Measurements from ENCODE around the gene FANCC.
A peak's percentile ranks its signal among the peaks of the same experiment; 100 is the strongest.

The FANCC gene

DNA sequence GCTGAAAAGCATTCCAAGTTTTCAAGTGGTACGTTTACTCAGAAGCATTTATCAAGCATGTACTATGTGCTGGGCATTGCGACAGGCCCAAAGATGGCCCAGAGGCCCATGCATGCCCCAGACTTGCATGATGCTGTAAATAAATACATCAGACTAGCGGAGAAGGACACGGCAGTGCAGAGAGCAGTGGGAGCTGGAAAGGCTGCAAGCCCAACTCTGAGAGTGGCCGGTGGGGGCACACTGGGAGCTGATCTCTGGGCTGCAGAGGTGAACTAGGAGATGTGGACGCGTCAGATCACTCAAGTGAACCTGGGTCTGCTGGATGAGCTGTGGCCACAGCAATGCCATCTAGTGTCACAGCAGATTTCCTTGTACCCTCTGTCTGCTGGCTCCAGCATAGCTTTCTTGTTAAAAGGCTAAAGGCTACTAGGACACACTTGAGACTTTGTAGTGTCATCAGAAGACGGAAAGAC lies 246.9 kb downstream of the FANCC start:
- H3K4me3 ChIP-seq (ENCODE audit: low read length in 2 of 2), result no peak overlapping the region
- peaks cover 14 to 19% of the 10 kb centered on the region in 2 donors for H3K36me3 ChIP-seq (ENCODE audit: control insufficient read depth in 2 of 2, insufficient read depth in 2 of 2, low read length in 2 of 2)
- H3K9me3 ChIP-seq (ENCODE audit: control insufficient read depth in 2 of 2, low read length in 2 of 2), result no peaks in the 10 kb centered on the region
- H3K27ac ChIP-seq (ENCODE audit: low read depth in 2 of 2, low read length in 2 of 2), result no peak overlapping the region
- H3K9ac ChIP-seq (ENCODE audit: low read depth in 1 of 2, low read length in 2 of 2), result no peak overlapping the region
- no peaks in the 10 kb centered on the region for H3K27me3 ChIP-seq (ENCODE audit: control insufficient read depth in 2 of 2, insufficient read depth in 2 of 2, low read length in 2 of 2)
- peaks cover 4 to 14% of the 10 kb centered on the region in 2 donors for H3K4me1 ChIP-seq (ENCODE audit: control insufficient read depth in 2 of 2, insufficient read depth in 2 of 2, low read length in 2 of 2)

DNA sequence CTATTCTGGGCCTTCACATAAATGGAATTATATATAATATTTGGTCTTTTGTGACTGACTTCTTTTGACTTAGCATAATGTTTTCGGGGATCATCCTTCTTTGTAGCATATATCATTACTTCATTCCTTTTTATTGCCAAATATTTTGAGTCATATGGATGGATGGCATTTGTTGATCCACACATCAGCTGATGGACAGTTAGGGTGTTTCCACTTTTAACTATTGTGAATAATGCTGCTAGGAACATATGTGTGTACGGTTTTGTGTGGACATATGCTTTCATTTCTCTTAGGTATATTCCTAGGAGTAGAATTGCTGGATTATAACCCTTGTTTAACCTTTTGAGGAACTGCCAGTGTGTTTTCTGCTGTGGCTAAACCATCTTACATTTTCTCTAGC lies 249.6 kb downstream of the FANCC start:
- Histone ChIP-seq H3K9me3 (ENCODE audit: control insufficient read depth in 2 of 2, low read length in 2 of 2) (no peaks in the 10 kb centered on the region), H3K9ac (ENCODE audit: low read depth in 1 of 2, low read length in 2 of 2) (no peak overlapping the region), H3K4me3 (ENCODE audit: low read length in 2 of 2) (no peak overlapping the region), H3K27me3 (ENCODE audit: control insufficient read depth in 2 of 2, insufficient read depth in 2 of 2, low read length in 2 of 2) (no peaks in the 10 kb centered on the region), H3K36me3 (ENCODE audit: control insufficient read depth in 2 of 2, insufficient read depth in 2 of 2, low read length in 2 of 2) (peaks cover 21 to 22% of the 10 kb centered on the region in 2 donors), H3K4me1 (ENCODE audit: control insufficient read depth in 2 of 2, insufficient read depth in 2 of 2, low read length in 2 of 2) (peaks cover 0 to 3% of the 10 kb centered on the region in 2 donors), H3K27ac (ENCODE audit: low read depth in 2 of 2, low read length in 2 of 2) (no peak overlapping the region)

DNA sequence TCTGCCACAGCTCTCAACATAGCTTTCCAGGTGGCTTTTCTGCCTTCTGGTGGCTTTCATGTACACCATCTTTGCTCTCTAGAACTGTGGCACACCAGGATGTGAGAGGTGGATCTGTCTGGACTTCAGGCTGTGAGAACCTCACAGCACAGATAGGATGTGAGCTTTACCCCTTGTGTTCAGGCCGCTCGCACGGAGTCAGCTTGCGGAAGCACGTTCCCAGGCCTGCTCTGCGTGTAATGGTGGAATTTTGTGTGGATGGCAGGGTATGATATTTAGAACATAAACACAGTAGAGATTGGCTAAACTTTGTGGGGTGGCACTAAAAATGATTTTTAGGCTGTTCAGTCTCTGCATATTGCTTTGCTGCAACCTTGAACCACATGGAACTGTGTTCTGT lies 250.5 kb downstream of the FANCC start:
- H3K4me3 ChIP-seq (ENCODE audit: low read length in 2 of 2), result no peak overlapping the region
- H3K9ac ChIP-seq (ENCODE audit: low read depth in 1 of 2, low read length in 2 of 2), result no peak overlapping the region
- H3K9me3 ChIP-seq (ENCODE audit: control insufficient read depth in 2 of 2, low read length in 2 of 2), result no peaks in the 10 kb centered on the region
- no peak overlapping the region for H3K27ac ChIP-seq (ENCODE audit: low read depth in 2 of 2, low read length in 2 of 2)
- H3K4me1 ChIP-seq (ENCODE audit: control insufficient read depth in 2 of 2, insufficient read depth in 2 of 2, low read length in 2 of 2), result no peaks in the 10 kb centered on the region
- H3K27me3 ChIP-seq (ENCODE audit: control insufficient read depth in 2 of 2, insufficient read depth in 2 of 2, low read length in 2 of 2), result no peaks in the 10 kb centered on the region
- peaks cover 21 to 28% of the 10 kb centered on the region in 2 donors for H3K36me3 ChIP-seq (ENCODE audit: control insufficient read depth in 2 of 2, insufficient read depth in 2 of 2, low read length in 2 of 2)

DNA sequence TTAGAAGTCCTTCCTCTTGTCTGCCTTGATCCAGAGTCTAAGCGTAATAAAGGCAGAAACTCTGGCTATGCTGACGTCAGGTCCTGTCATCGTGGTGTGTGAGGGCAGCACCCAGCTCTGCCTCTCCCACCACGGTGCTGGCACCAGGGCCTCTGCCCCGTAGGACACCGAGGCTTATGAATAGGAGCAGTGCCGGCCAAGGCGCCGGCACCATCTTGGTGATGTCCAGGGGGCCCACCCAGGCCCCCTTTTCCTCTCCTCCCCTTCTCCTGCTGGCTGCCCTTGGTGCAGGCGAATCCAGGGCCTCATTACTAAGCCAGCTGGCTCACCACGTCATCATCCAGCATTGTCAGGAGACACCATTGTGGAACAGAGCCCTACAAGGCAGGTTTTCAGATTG lies 252.3 kb downstream of the FANCC start:
- peaks cover 26 to 28% of the 10 kb centered on the region in 2 donors for H3K36me3 ChIP-seq (ENCODE audit: control insufficient read depth in 2 of 2, insufficient read depth in 2 of 2, low read length in 2 of 2)
- H3K4me3 ChIP-seq (ENCODE audit: low read length in 2 of 2), result no peak overlapping the region
- H3K27ac ChIP-seq (ENCODE audit: low read depth in 2 of 2, low read length in 2 of 2), result peak overlapping the region in 1 of 2 donors; percentile 6
- peaks cover 0 to 2% of the 10 kb centered on the region in 2 donors for H3K4me1 ChIP-seq (ENCODE audit: control insufficient read depth in 2 of 2, insufficient read depth in 2 of 2, low read length in 2 of 2)
- no peaks in the 10 kb centered on the region for H3K27me3 ChIP-seq (ENCODE audit: control insufficient read depth in 2 of 2, insufficient read depth in 2 of 2, low read length in 2 of 2)
- H3K9me3 ChIP-seq (ENCODE audit: control insufficient read depth in 2 of 2, low read length in 2 of 2), result no peaks in the 10 kb centered on the region
- no peak overlapping the region for H3K9ac ChIP-seq (ENCODE audit: low read depth in 1 of 2, low read length in 2 of 2)

DNA sequence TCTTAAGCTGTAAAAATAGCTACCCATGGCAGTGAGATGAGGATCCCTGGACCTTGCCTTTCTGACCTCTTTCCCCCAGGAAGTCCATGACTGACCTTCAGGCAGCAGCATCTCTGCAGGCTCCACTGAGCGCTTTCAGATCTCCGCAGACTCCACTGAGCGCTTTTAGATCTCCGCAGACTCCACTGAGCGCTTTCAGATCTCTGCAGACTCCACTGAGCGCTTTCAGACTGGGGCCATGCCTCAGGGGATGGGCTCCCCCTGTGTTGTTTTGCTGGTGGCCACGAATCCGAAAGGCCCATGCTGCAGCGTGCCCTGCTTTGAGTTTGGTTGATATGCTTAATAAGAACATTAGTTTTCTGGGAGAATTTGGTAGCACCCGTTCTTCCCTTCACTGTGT lies 254.2 kb downstream of the FANCC start:
- H3K4me1 ChIP-seq (ENCODE audit: control insufficient read depth in 2 of 2, insufficient read depth in 2 of 2, low read length in 2 of 2), result peaks cover 0 to 2% of the 10 kb centered on the region in 2 donors

DNA sequence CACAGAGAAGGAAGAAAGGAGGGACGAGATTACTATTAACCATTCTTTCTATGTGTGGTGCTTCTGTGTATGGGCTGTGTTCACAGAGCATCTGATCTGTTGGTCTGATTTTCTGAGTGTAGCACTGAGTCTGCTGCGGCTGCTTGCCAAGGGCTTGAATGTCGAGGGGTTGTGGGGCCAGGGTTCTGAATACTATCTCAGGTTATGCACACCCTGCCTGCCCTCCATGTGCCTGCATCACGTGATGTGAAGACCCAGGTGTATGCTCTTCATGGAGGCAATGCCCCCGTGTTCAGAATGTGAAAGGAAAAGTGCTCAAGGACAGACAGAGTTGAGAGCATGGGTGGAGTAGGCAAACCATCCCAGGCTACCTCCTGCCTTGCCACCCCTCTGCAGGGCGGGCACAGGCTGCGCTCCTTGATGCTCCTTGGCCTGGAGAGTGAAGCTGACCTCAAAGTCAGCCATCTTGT lies 254.9 kb downstream of the FANCC start:
- H3K27ac ChIP-seq (ENCODE audit: low read depth in 2 of 2, low read length in 2 of 2), result peak overlapping the region in 1 of 2 donors; percentile 19
- H3K36me3 ChIP-seq (ENCODE audit: control insufficient read depth in 2 of 2, insufficient read depth in 2 of 2, low read length in 2 of 2), result peaks cover 22 to 24% of the 10 kb centered on the region in 2 donors
- no peak overlapping the region for H3K4me3 ChIP-seq (ENCODE audit: low read length in 2 of 2)
- peaks cover 0 to 2% of the 10 kb centered on the region in 2 donors for H3K4me1 ChIP-seq (ENCODE audit: control insufficient read depth in 2 of 2, insufficient read depth in 2 of 2, low read length in 2 of 2)
- H3K9me3 ChIP-seq (ENCODE audit: control insufficient read depth in 2 of 2, low read length in 2 of 2), result no peaks in the 10 kb centered on the region
- H3K9ac ChIP-seq (ENCODE audit: low read depth in 1 of 2, low read length in 2 of 2), result no peak overlapping the region
- H3K27me3 ChIP-seq (ENCODE audit: control insufficient read depth in 2 of 2, insufficient read depth in 2 of 2, low read length in 2 of 2), result no peaks in the 10 kb centered on the region

More for the DNA sequence above, 254.2 kb downstream of the FANCC start:
- Histone ChIP-seq H3K9ac (ENCODE audit: low read depth in 1 of 2, low read length in 2 of 2) (no peak overlapping the region), H3K36me3 (ENCODE audit: control insufficient read depth in 2 of 2, insufficient read depth in 2 of 2, low read length in 2 of 2) (peaks cover 24 to 26% of the 10 kb centered on the region in 2 donors), H3K4me3 (ENCODE audit: low read length in 2 of 2) (no peak overlapping the region), H3K27ac (ENCODE audit: low read depth in 2 of 2, low read length in 2 of 2) (no peak overlapping the region), H3K9me3 (ENCODE audit: control insufficient read depth in 2 of 2, low read length in 2 of 2) (no peaks in the 10 kb centered on the region), H3K27me3 (ENCODE audit: control insufficient read depth in 2 of 2, insufficient read depth in 2 of 2, low read length in 2 of 2) (no peaks in the 10 kb centered on the region)

DNA sequence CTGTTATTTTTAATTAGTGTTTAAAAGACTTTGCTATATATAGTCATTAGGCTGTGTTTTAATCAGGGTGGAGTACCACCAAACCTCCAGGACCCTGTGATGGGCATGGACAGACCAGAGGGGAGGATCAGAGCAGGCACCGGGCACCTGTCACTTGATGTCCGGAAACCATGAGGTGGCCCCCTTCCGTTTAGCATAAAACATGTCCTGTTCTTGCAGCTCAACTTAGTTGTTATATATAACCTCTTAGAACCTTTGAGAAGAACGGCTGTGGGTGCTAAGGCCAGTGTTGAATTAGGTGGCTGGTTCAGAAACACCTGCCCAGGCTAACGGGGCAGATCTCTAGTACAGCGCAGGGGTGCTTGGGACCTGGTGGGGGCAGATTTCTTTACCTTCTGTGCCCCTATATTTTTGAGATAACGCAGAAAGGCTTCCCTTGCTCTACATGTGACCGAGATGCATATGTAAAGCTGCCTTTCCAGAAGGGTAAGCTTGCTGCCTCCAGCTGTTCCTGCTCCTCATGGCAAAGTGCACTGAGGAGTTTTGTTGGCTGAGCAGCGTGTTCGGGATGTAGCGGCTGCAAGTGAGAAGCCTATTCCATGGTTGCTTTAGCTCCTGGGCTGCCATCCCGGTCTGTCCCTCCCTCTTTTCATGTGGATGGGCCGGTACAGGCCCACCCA lies 255.5 kb downstream of the FANCC start:
- H3K36me3 ChIP-seq (ENCODE audit: control insufficient read depth in 2 of 2, insufficient read depth in 2 of 2, low read length in 2 of 2), result peaks cover 21% of the 10 kb centered on the region in 2 donors

DNA sequence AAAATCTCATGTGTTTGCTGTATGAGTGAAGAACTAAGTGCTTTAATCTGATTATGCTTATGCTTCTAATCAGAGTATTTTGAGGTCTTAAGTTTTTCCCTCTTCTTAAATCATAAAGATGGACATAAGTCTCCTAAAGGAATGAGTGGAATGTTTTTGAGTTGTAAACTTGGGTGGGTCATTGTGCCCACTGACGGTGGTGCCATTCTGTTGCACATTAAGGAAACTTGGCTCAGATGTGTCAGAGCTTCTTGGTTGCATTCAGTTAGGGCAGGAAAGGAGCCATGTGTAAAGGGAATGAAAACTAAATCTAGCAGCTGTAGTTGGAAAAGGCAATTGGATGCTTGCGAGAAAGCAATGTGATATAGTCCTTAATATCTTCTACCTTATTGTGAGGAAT lies 256.6 kb downstream of the FANCC start:
- Histone ChIP-seq H3K9ac (ENCODE audit: low read depth in 1 of 2, low read length in 2 of 2) (no peak overlapping the region), H3K27me3 (ENCODE audit: control insufficient read depth in 2 of 2, insufficient read depth in 2 of 2, low read length in 2 of 2) (no peaks in the 10 kb centered on the region), H3K9me3 (ENCODE audit: control insufficient read depth in 2 of 2, low read length in 2 of 2) (no peaks in the 10 kb centered on the region), H3K36me3 (ENCODE audit: control insufficient read depth in 2 of 2, insufficient read depth in 2 of 2, low read length in 2 of 2) (peaks cover 16 to 17% of the 10 kb centered on the region in 2 donors), H3K27ac (ENCODE audit: low read depth in 2 of 2, low read length in 2 of 2) (no peak overlapping the region), H3K4me1 (ENCODE audit: control insufficient read depth in 2 of 2, insufficient read depth in 2 of 2, low read length in 2 of 2) (peaks cover 0 to 2% of the 10 kb centered on the region in 2 donors), H3K4me3 (ENCODE audit: low read length in 2 of 2) (no peak overlapping the region)

More for the DNA sequence above, 255.5 kb downstream of the FANCC start:
- Histone ChIP-seq H3K27me3 (ENCODE audit: control insufficient read depth in 2 of 2, insufficient read depth in 2 of 2, low read length in 2 of 2) (no peaks in the 10 kb centered on the region), H3K4me3 (ENCODE audit: low read length in 2 of 2) (no peak overlapping the region), H3K4me1 (ENCODE audit: control insufficient read depth in 2 of 2, insufficient read depth in 2 of 2, low read length in 2 of 2) (peaks cover 0 to 2% of the 10 kb centered on the region in 2 donors), H3K9ac (ENCODE audit: low read depth in 1 of 2, low read length in 2 of 2) (no peak overlapping the region), H3K9me3 (ENCODE audit: control insufficient read depth in 2 of 2, low read length in 2 of 2) (no peaks in the 10 kb centered on the region), H3K27ac (ENCODE audit: low read depth in 2 of 2, low read length in 2 of 2) (no peak overlapping the region)

DNA sequence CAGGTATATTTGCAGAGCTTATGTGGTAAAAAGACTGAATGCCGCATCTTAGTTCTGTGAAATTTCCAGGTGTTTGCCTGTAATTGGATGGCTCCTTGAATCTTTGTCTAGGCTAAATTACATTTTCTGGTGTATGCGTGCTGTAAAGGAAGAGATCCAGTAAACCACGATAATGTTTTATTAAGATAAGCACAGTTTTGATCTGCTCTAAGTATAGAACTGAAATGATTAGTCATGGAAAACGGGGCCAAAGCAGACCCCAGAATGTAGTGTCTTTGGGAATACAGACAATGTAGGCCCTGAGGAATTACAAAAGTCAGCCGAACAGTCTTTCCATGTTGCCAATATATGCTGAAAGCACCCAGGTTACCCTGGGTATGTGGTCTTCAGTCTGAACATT lies 257.3 kb downstream of the FANCC start:
- Histone ChIP-seq H3K4me3 (ENCODE audit: low read length in 2 of 2) (no peak overlapping the region), H3K27me3 (ENCODE audit: control insufficient read depth in 2 of 2, insufficient read depth in 2 of 2, low read length in 2 of 2) (no peaks in the 10 kb centered on the region), H3K27ac (ENCODE audit: low read depth in 2 of 2, low read length in 2 of 2) (no peak overlapping the region), H3K9ac (ENCODE audit: low read depth in 1 of 2, low read length in 2 of 2) (no peak overlapping the region), H3K9me3 (ENCODE audit: control insufficient read depth in 2 of 2, low read length in 2 of 2) (no peaks in the 10 kb centered on the region), H3K36me3 (ENCODE audit: control insufficient read depth in 2 of 2, insufficient read depth in 2 of 2, low read length in 2 of 2) (peaks cover 16 to 17% of the 10 kb centered on the region in 2 donors), H3K4me1 (ENCODE audit: control insufficient read depth in 2 of 2, insufficient read depth in 2 of 2, low read length in 2 of 2) (peaks cover 0 to 2% of the 10 kb centered on the region in 2 donors)

DNA sequence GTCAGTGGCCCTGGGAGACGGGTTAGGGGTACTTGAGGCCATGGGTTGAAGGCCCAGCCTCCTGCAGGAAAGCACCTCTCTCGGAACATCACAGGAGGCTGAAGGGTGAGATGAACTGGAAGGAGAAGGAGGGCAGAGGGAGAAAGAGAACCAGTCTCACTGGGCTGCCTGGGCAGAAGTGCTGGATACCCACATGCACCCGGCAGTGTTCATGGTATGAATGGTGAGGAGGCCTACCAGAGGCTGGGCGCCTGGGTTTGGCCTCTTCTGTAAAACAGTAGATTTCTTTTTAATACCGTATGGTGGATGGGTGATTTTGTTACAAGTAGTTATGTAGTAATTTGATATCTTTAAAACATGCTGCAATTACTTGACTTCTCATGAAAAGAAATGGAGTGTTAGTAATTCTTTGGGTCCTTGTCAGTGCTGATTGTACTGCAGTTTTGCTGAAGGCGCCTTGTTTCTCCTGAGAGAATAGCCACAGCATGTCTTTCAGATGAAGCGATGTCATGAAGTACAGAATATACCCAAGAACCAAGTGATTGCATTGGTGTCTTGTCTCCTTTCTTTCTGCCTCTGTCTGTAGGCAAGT lies 258.6 kb downstream of the FANCC start:
- H3K36me3 ChIP-seq (ENCODE audit: control insufficient read depth in 2 of 2, insufficient read depth in 2 of 2, low read length in 2 of 2), result peaks cover 11 to 15% of the 10 kb centered on the region in 2 donors
- H3K4me3 ChIP-seq (ENCODE audit: low read length in 2 of 2), result peak overlapping the region in 1 of 2 donors; percentile 14
- no peak overlapping the region for H3K9ac ChIP-seq (ENCODE audit: low read depth in 1 of 2, low read length in 2 of 2)
- peak overlapping the region; percentile 44 to 68 for H3K27ac ChIP-seq (ENCODE audit: low read depth in 2 of 2, low read length in 2 of 2)
- H3K4me1 ChIP-seq (ENCODE audit: control insufficient read depth in 2 of 2, insufficient read depth in 2 of 2, low read length in 2 of 2), result peaks cover 0 to 2% of the 10 kb centered on the region in 2 donors
- H3K27me3 ChIP-seq (ENCODE audit: control insufficient read depth in 2 of 2, insufficient read depth in 2 of 2, low read length in 2 of 2), result no peaks in the 10 kb centered on the region
- no peaks in the 10 kb centered on the region for H3K9me3 ChIP-seq (ENCODE audit: control insufficient read depth in 2 of 2, low read length in 2 of 2)

Measured in mucosa of rectum (tissue), 2 donors.